Mammary microvascular endothelial cell (primary cell): ENCODE results near the gene TSPAN7. TPM values are rescaled to one million over a fixed set of nuclear protein-coding genes. Genes with fewer than 3 reads are reported as not detected.

Source experiments
- total RNA-seq: library from RNA; depleted of rRNA; stranded (reverse); fragments of >200 nt; gene quantifications from 2 replicates; pipeline ENCODE4 v1.2.3, GENCODE V29; 2015

Gene TSPAN7
- total RNA-seq, result 2.2 and 2.7 TPM in 2 replicates

GRCh38 chrX:38561126-38561868 lies at the start of gene TSPAN7:
TSS of gene TSPAN7 (plus strand) at chrX:38561542. CDS start at chrX:38561547, 5 bp downstream.

Other genes with a start within 250 kb of the TSPAN7 start
- gene RPGR, start 234.0 kb upstream of the TSPAN7 start, total RNA-seq, result 11.9 and 13.5 TPM in 2 replicates
- not detected in 2 replicates for gene OTC, start 208.9 kb upstream of the TSPAN7 start, total RNA-seq
- 25.7 and 33.2 TPM in 2 replicates for gene MID1IP1, start 239.9 kb downstream of the TSPAN7 start, total RNA-seq